ENCODE measurements around the gene ZNF189. TPM values are rescaled to one million over a fixed set of nuclear protein-coding genes. Genes with fewer than 3 reads are reported as not detected.

ZNF189 gene
- total RNA-seq, 1 experiment from 2014 or later: 15.8 TPM

DNA sequence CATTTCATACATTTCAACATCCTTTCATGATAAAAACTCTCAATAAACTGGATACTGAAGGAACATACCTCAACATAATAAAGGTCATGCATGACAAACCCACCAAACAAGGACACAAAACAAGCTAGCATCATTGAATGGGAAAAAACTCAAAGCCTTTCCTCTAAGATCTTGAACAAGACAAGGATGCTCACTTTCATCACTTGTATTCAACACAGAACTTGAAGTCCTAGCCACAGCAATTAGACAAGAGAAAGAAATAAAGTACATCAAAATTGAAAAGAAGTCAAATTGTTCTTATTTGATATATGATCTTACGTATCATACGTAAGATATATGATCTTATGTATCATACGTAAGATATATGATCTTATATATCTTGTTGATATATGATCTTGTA lies 5.5 kb upstream of the ZNF189 start:
- H3K4me1 Mint-ChIP-seq: peaks cover 5 to 16% of the 10 kb centered on the region in 2 experiments; a peak in 3 of 4 replicates
- Histone ChIP-seq H3T11ph (ENCODE audit: low read length) (no peak overlapping the region), H4K5ac (ENCODE audit: insufficient read length, low read depth, low read length) (no peak overlapping the region), H3K27me3 (ENCODE audit: insufficient read depth, low read length) (no peaks in the 10 kb centered on the region), H2BK12ac (ENCODE audit: insufficient read length, low read depth, low read length) (no peak overlapping the region), H3K27ac (ENCODE audit: insufficient read length, low read depth, low read length) (no peak overlapping the region), H3K79me1 (ENCODE audit: insufficient read depth, low read depth, low read length, poor library complexity, severe bottlenecking) (peaks cover 3% of the 10 kb centered on the region), H3K56ac (ENCODE audit: insufficient read length, low read depth, low read length) (no peak overlapping the region), H3K18ac (ENCODE audit: insufficient read length, low read depth, low read length) (no peak overlapping the region), H4K20me1 (ENCODE audit: control insufficient read depth, insufficient read depth, insufficient read length) (no peaks in the 10 kb centered on the region), H3K9ac (ENCODE audit: extremely low read depth, insufficient read length, low read length) (no peak overlapping the region), H2BK15ac (ENCODE audit: low read depth, low read length) (no peak overlapping the region), H2AK5ac (ENCODE audit: insufficient read length, low read length) (no peak overlapping the region), H3K23me2 (ENCODE audit: insufficient read length, low read depth, low read length, poor library complexity, severe bottlenecking) (no peaks in the 10 kb centered on the region), H4K8ac (replicated peaks; ENCODE audit: insufficient read length, low read depth, low read length) (no peak overlapping the region), H2BK120ac (ENCODE audit: low read depth, low read length, poor library complexity, severe bottlenecking) (no peak overlapping the region), H3K4me2 (ENCODE audit: insufficient read depth, insufficient read length, low read length) (no peak overlapping the region), H2AFZ (ENCODE audit: low read length) (no peak overlapping the region), H2BK20ac (ENCODE audit: low read depth, low read length, poor library complexity, severe bottlenecking) (no peak overlapping the region), H3K23ac (ENCODE audit: insufficient read length, low read depth, low read length) (no peak overlapping the region), H2BK5ac (ENCODE audit: insufficient read length, low read length) (no peak overlapping the region), H3K9me3 (ENCODE audit: control insufficient read depth, low read depth, low read length) (no peaks in the 10 kb centered on the region), H3K4me1 (ENCODE audit: insufficient read depth, low read length) (no peaks in the 10 kb centered on the region), H4K91ac (ENCODE audit: insufficient read length, low read depth, low read length) (no peak overlapping the region), H3K4ac (ENCODE audit: low read depth, low read length) (no peak overlapping the region), H3K79me2 (ENCODE audit: insufficient read depth, low read length) (peaks cover 38% of the 10 kb centered on the region; the same call in 1 of the 2 replicates), H3K14ac (ENCODE audit: insufficient read depth, low read length) (no peak overlapping the region)
- no peaks in the 10 kb centered on the region for H3K27me3 Mint-ChIP-seq (ENCODE audit: low read depth)
- DNase-seq: no peak
- H3K27ac Mint-ChIP-seq: no peak overlapping the region
- peaks cover 62 to 83% (median 82%) of the 10 kb centered on the region in 3 experiments for H3K36me3 Mint-ChIP-seq (ENCODE audit: insufficient read depth in 1 of 3, low read depth in 3 of 3)
- H3K9me3 Mint-ChIP-seq: peaks cover 24 to 42% of the 10 kb centered on the region in 2 experiments
- TF ChIP-seq, protein P1, sequence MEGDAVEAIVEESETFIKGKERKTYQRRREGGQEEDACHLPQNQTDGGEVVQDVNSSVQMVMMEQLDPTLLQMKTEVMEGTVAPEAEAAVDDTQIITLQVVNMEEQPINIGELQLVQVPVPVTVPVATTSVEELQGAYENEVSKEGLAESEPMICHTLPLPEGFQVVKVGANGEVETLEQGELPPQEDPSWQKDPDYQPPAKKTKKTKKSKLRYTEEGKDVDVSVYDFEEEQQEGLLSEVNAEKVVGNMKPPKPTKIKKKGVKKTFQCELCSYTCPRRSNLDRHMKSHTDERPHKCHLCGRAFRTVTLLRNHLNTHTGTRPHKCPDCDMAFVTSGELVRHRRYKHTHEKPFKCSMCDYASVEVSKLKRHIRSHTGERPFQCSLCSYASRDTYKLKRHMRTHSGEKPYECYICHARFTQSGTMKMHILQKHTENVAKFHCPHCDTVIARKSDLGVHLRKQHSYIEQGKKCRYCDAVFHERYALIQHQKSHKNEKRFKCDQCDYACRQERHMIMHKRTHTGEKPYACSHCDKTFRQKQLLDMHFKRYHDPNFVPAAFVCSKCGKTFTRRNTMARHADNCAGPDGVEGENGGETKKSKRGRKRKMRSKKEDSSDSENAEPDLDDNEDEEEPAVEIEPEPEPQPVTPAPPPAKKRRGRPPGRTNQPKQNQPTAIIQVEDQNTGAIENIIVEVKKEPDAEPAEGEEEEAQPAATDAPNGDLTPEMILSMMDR (conservative IDR thresholded peaks at IDR 0.05): no peak
- WGBS (ENCODE audit: extremely low coverage, insufficient read length, low lambda C conversion rate): no CpG with 5 or more reads among the region's 3 CpGs
- no peak overlapping the region for H3K4me3 Mint-ChIP-seq
